Fibroblast of gingiva (primary cell): ENCODE data around the gene OR1E2.
"Not testable (repeated sequence)": the region's sequence is repeated elsewhere in the genome, so short reads cannot be mapped to it uniquely, and the experiment has no call there.

Experiments used
- DNase-seq: peaks from one replicate; pipeline ENCODE4 v3.0.0-alpha.2; 2011; ENCODE audit warnings: low read depth

OR1E2 gene

GRCh38 chr17:3397801-3398200, 35.8 kb downstream of the OR1E2 start:
- not testable (repeated sequence) for DNase-seq

GRCh38 chr17:3389791-3390190, 43.9 kb downstream of the OR1E2 start:
- DNase-seq: no peak

- no peak for DNase-seq
Measured at GRCh38 chr17:3385869-3386816, 47.5 kb downstream of the OR1E2 start, which contains the start of gene OR3A2. TSS of gene OR3A2 (minus strand) at chr17:3386308.
